Lower lobe of right lung (tissue), 2 donors: ENCODE measurements around the gene ZNF608. TPM values are rescaled to one million over a fixed set of nuclear protein-coding genes. Genes with fewer than 3 reads are reported as not detected.

Source experiments
- ATAC-seq, 2 donors: fragments of 200-7000 bp; cut with Tn5 transposase; one replicate each; pipeline ENCODE4 v1.9.1; 2020 to 2022; ENCODE audit warnings: mild to moderate bottlenecking in 2 of 2, moderate library complexity in 2 of 2
- DNase-seq: peaks from one replicate; pipeline ENCODE4 v3.0.0-alpha.2; 2020
- H3K27ac ChIP-seq: fragments of 200-600 bp; one replicate; pipeline ENCODE4 v1.8.0; 2022
- H3K27me3 ChIP-seq: fragments of 200-600 bp; one replicate; pipeline ENCODE4 v1.8.0; 2022; ENCODE audit warnings: low read depth
- H3K36me3 ChIP-seq: fragments of 200-600 bp; one replicate; pipeline ENCODE4 v1.8.0; 2022; ENCODE audit warnings: mild to moderate bottlenecking
- H3K4me1 ChIP-seq: fragments of 200-600 bp; one replicate; pipeline ENCODE4 v1.8.0; 2022
- H3K4me3 ChIP-seq: fragments of 200-600 bp; one replicate; pipeline ENCODE4 v1.8.0; 2022; ENCODE audit warnings: mild to moderate bottlenecking
- H3K9me3 ChIP-seq: fragments of 200-600 bp; one replicate; pipeline ENCODE4 v1.8.0; 2022
- intact Hi-C: fragments of 100-400 bp; cut with DNase I; formaldehyde crosslinking; loops from one replicate; pipeline ENCODE4 v1.11.0; 2022
- total RNA-seq: library from RNA; stranded (reverse); fragmentation: NEBNext Ultra II Directional; extraction: Animal tissue kit (Norgen Biotek cat#: 25700); gene quantifications from one replicate; pipeline ENCODE4 v1.2.1, GENCODE V29; 2021
- TF ChIP-seq, protein P1 (sequence below): fragments of 200-600 bp; IDR thresholded peaks from one replicate; pipeline ENCODE4 v1.8.0; 2022; ENCODE audit warnings: antibody characterized with exemption, mild to moderate bottlenecking
- donor health status: DM: no; HTN: yes; CAD: no; lungs with severe emphysema.

Gene ZNF608
- total RNA-seq, 1 donor from 2014 or later: 27.9 TPM

DNA sequence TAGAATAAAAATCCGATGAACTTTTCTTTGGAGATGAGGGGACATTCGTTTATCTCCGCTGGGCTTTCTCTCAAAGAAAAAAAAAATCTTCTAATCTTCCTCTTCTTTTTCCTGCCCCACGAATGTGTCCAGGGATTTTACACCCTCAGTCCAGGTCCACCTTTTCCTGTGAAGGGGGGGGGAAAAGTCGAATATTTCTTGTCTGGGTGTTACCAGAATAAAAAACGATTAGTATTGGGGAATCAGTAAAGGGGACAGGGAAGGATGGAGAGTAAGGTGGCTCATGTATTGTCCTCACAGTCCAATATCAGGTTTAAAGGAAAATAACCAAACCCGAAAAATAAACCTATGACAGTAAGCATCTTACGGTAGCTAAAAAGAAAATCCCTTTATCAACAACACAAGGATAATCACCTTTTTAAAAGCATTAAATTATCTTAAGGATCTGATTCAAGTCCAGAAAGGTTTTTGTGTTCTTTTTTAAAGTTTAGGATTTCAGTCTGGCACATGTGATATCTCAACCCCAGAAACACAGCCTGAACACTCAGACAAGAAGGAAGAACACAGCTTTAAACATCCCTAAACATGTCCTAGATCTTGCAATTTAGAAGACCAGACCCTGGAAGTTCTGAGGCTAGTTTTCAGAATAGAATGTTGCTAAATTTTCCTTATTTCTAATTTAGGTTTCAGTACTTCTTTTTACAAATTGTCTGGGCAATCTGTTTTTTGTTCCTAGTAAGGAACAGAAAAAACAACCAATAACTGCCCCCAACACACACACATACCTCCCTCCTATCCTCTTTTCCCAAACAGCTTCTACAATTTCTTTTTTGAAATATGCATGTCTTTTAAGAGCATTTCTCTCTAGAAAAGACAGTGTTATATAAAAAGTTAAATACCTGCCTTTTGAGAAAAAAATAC is 1.2 kb downstream of the ZNF608 start:
- H3K27me3 ChIP-seq: peaks cover 2% of the 10 kb centered on the region
- intact Hi-C loops: loop anchor here (10.0 kb wide), 1 partner anchor 90 kb away; no protein-coding TSS in a partner anchor
- ATAC-seq: no peak
- H3K36me3 ChIP-seq: no peaks in the 10 kb centered on the region
- no peak for DNase-seq
- H3K4me3 ChIP-seq: peak overlapping the region; percentile 73
- TF ChIP-seq, protein P1, sequence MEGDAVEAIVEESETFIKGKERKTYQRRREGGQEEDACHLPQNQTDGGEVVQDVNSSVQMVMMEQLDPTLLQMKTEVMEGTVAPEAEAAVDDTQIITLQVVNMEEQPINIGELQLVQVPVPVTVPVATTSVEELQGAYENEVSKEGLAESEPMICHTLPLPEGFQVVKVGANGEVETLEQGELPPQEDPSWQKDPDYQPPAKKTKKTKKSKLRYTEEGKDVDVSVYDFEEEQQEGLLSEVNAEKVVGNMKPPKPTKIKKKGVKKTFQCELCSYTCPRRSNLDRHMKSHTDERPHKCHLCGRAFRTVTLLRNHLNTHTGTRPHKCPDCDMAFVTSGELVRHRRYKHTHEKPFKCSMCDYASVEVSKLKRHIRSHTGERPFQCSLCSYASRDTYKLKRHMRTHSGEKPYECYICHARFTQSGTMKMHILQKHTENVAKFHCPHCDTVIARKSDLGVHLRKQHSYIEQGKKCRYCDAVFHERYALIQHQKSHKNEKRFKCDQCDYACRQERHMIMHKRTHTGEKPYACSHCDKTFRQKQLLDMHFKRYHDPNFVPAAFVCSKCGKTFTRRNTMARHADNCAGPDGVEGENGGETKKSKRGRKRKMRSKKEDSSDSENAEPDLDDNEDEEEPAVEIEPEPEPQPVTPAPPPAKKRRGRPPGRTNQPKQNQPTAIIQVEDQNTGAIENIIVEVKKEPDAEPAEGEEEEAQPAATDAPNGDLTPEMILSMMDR: no peak
- no peaks in the 10 kb centered on the region for H3K9me3 ChIP-seq
- H3K4me1 ChIP-seq: peaks cover 16% of the 10 kb centered on the region
- H3K27ac ChIP-seq: peak overlapping the region; percentile 91

DNA sequence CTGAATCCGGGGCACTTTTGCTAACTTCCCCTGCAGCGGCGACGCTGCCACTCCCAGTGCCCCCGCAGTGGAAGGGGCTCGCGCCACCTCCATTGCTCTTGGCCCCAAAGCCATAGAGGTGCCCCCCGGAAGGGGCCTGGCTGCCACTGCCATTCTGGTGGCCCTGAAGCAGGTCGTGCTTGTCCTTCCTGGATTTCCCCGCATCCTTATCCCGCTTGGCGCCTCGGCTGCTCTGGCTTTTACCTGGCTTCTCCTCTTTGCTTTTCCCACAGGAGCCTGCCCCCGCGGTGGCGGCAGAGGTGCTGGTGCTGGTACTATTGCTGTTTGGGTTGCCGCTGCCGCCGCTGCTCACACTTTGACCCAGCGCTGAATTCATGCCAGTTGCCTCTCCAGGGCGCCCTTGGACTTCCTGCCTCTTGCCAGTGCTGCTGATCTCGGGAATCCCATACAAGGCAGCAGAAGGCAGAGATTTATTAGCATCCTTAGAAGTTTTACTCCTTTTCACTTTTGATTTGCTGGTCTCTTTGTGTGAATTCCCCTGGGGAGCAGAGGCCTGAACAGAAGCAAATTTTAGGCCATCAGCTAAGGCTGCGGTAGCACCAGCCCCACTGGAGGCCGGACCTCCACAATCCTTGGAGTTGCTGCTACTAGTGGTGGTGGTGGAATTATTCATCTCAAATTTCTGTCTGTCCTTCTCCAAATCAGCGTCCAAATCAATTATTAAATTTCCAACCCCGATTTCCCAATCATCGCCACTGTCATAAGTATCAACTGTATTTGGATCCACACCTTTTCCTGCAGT is 2.1 kb downstream of the ZNF608 start:
- DNase-seq (peak; percentile 61), ATAC-seq (peak in 1 of 2 donors; percentile 25)
- H3K4me1 ChIP-seq: peaks cover 24% of the 10 kb centered on the region
- intact Hi-C loops: loop anchor here (10.0 kb wide), 1 partner anchor 90 kb away; no protein-coding TSS in a partner anchor
- peak overlapping the region; percentile 91 for H3K27ac ChIP-seq
- TF ChIP-seq, protein P1: no peak
- H3K27me3 ChIP-seq: no peaks in the 10 kb centered on the region
- H3K36me3 ChIP-seq: no peaks in the 10 kb centered on the region
- H3K4me3 ChIP-seq: peak overlapping the region; percentile 73
- no peaks in the 10 kb centered on the region for H3K9me3 ChIP-seq

DNA sequence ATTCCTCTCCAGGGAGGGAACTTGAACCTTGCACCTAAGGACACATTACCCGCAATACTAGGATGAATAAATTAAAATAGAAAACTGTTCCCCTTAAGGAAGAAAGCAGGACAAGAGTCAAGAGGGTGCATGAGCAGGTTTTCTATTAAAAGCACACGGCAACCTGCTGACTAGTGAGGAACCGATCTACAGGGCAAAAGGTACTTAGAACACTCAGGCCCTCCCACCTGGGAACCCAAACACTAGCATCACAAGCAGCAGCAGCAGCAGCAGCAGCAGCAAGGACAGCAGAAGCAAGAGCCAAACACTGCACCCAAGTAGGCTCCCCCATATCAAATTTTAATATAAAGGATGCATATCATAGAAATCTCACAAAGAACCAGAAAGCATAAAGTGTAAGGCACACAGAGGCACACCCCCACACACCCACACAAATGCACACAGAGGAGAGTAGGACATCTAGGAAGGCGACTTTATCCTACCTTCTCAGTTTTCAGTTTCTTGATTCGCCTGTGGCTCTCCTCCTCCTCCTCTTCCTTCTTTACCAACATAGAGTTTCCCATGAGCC is 2.8 kb downstream of the ZNF608 start:
- DNase-seq (no peak), ATAC-seq (peak; percentile 58 to 60)
- no peaks in the 10 kb centered on the region for H3K27me3 ChIP-seq
- peaks cover 31% of the 10 kb centered on the region for H3K4me1 ChIP-seq
- peak overlapping the region; percentile 73 for H3K4me3 ChIP-seq
- intact Hi-C loops: loop anchor here (10.0 kb wide), 1 partner anchor 89 kb away; no protein-coding TSS in a partner anchor
- TF ChIP-seq, protein P1: no peak
- no peaks in the 10 kb centered on the region for H3K9me3 ChIP-seq
- no peaks in the 10 kb centered on the region for H3K36me3 ChIP-seq
- H3K27ac ChIP-seq: peak overlapping the region; percentile 91

DNA sequence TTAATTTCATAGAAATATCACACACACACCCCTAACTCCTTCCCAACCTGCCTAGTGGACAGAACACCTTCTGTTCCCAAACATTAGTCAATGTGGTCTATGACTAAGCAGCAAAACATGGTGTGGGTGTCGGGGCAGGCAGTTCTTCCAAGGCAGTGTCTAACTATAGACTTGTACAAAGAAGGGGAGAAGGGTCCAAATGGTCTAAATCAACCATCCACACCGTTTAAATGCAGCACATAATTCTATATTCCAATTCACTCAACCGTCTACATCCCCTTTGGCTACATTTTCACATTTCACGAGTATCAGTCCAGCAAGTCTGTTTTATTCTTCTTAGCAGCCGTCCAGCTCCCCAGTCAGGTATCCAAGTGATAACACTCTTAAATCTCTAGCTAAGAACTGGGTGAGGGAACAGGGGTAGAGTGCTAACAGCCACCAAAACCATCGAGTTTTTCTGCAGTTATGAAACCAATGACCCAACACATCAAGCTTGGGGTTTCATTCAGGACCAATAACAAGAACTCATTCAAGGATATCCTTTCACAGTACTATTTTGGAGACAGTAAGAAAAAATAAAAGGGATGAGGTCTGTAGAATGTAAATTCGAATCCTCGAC is 3.3 kb downstream of the ZNF608 start:
- peak overlapping the region; percentile 91 for H3K27ac ChIP-seq
- peaks cover 37% of the 10 kb centered on the region for H3K4me1 ChIP-seq
- ATAC-seq (peak; percentile 48 to 75), DNase-seq (no peak)
- intact Hi-C loops: loop anchor here (10.0 kb wide), 1 partner anchor 88 kb away; no protein-coding TSS in a partner anchor
- H3K9me3 ChIP-seq: no peaks in the 10 kb centered on the region
- H3K36me3 ChIP-seq: no peaks in the 10 kb centered on the region
- peak overlapping the region; percentile 73 for H3K4me3 ChIP-seq
- TF ChIP-seq, protein P1: no peak
- H3K27me3 ChIP-seq: no peaks in the 10 kb centered on the region
